SK-N-SH (cell line): ENCODE results near the gene ARHGEF3. TPM values are rescaled to one million over a fixed set of nuclear protein-coding genes. Genes with fewer than 3 reads are reported as not detected.

Experiments
- CTCF ChIA-PET: fragments of 300-600, 350-600 bp; formaldehyde crosslinking; extraction: SDS; loops from one replicate; lab custom pipeline; 2021; lab: Yijun Ruan, JAX
- POLR2A ChIA-PET: fragments of 350-600 bp; sonication (Branson Sonifier 250); formaldehyde crosslinking; extraction: SDS; loops from one replicate; lab custom pipeline; 2020; ENCODE audit warnings: antibody characterized with exemption, inconsistent platforms; lab: Yijun Ruan, JAX
- DNase-seq: peaks from one replicate; pipeline ENCODE4 v3.0.0; 2012
- H2AFZ ChIP-seq: fragments of 200-600 bp; sonication (generic); 2 replicates; pipeline ENCODE4 v1.8.1; 2016; ENCODE audit warnings: antibody characterized with exemption, mild to moderate bottlenecking, low read depth
- H3F3A ChIP-seq: fragments of 200-600 bp; sonication (generic); replicated peaks from 2 replicates; pipeline ENCODE3; 2016; ENCODE audit warnings: antibody characterized with exemption, mild to moderate bottlenecking; ENCODE audit not compliant: insufficient read depth
- H3K27ac ChIP-seq, 2 experiments: fragments of 200-500 bp in 1 of 2; fragments of 200-600 bp in 1 of 2; sonication (Bioruptor generic) in 1 of 2; sonication (generic), shearing (Covaris generic) in 1 of 2; 2 replicates each; pipeline versions ENCODE4 v1.5.1 to v1.6.1; 2014 to 2016; ENCODE audit warnings: low read depth in 2 of 2, inconsistent platforms in 1 of 2, low read length in 1 of 2, mild to moderate bottlenecking in 1 of 2, mixed read lengths in 1 of 2
- H3K27me3 ChIP-seq: fragments of 200-600 bp; sonication (generic), shearing (Covaris generic); 2 replicates; pipeline ENCODE4 v1.6.1; 2016; ENCODE audit warnings: mixed run types; ENCODE audit not compliant: insufficient read depth
- H3K36me3 ChIP-seq, 2 experiments: fragments of 200-500 bp in 1 of 2; fragments of 200-600 bp in 1 of 2; sonication (Bioruptor generic) in 1 of 2; sonication (generic) in 1 of 2; replicated peaks in 1 of 2; 2 replicates each; pipeline versions ENCODE3 to v1.5.1; 2014 to 2016; ENCODE audit warnings: low read length in 1 of 2, mild to moderate bottlenecking in 1 of 2; ENCODE audit not compliant: insufficient read depth in 2 of 2, control insufficient read depth in 1 of 2
- H3K4me1 ChIP-seq, 2 experiments: fragments of 200-500 bp in 1 of 2; fragments of 200-600 bp in 1 of 2; sonication (Bioruptor generic) in 1 of 2; sonication (generic), shearing (Covaris generic) in 1 of 2; 2 replicates each; pipeline versions ENCODE4 v1.5.1 to v1.6.1; 2014 to 2016; ENCODE audit warnings: low read depth in 1 of 2, low read length in 1 of 2, mixed run types in 1 of 2; ENCODE audit not compliant: insufficient read depth in 2 of 2, control insufficient read depth in 1 of 2
- H3K4me2 ChIP-seq: fragments of 200-600 bp; sonication (generic), shearing (Covaris generic); 2 replicates; pipeline ENCODE4 v1.6.1; 2017; ENCODE audit warnings: mixed run types
- H3K4me3 ChIP-seq, 2 experiments: fragments of 200-500 bp in 1 of 2; fragments of 200-600 bp in 1 of 2; sonication (Bioruptor generic) in 1 of 2; sonication (generic), shearing (Covaris generic) in 1 of 2; 2 replicates each; pipeline versions ENCODE4 v1.5.1 to v1.8.1; 2014 to 2016; ENCODE audit warnings: low read depth in 2 of 2, inconsistent platforms in 1 of 2, low read length in 1 of 2, mild to moderate bottlenecking in 1 of 2, mixed read lengths in 1 of 2, moderate library complexity in 1 of 2
- H3K79me2 ChIP-seq: fragments of 200-600 bp; sonication (generic); 2 replicates; pipeline ENCODE4 v1.8.1; 2017; ENCODE audit warnings: mild to moderate bottlenecking; ENCODE audit not compliant: insufficient read depth
- H3K9ac ChIP-seq: fragments of 200-600 bp; sonication (generic); 2 replicates; pipeline ENCODE4 v1.6.1; 2017; ENCODE audit warnings: mixed run types
- H3K9me2 ChIP-seq: fragments of 200-600 bp; sonication (generic); 2 replicates; pipeline ENCODE4 v1.6.1; 2017; ENCODE audit warnings: mixed run types
- H3K9me3 ChIP-seq: fragments of 200-600 bp; sonication (generic); 2 replicates; pipeline ENCODE4 v1.6.1; 2017; ENCODE audit warnings: mixed run types, mild to moderate bottlenecking, moderate library complexity
- H4K20me1 ChIP-seq: fragments of 200-600 bp; sonication (generic); 2 replicates; pipeline ENCODE4 v1.6.1; 2017; ENCODE audit warnings: mild to moderate bottlenecking, mixed run types; ENCODE audit not compliant: insufficient read depth
- CHD2 ChIP-seq: fragments of 150-350 bp; IDR thresholded peaks from 2 replicates; pipeline ENCODE4 v1.6.1; 2018; ENCODE audit warnings: low read length; ENCODE audit not compliant: partially characterized antibody
- EP300 ChIP-seq, 2 experiments: IDR thresholded peaks; 2 replicates each; pipeline versions ENCODE4 v1.4.0 to v1.6.1; 2012; ENCODE audit warnings: borderline replicate concordance in 1 of 2, low read depth in 1 of 2, low read length in 1 of 2
- FOXJ3 ChIP-seq: sonication (generic); formaldehyde crosslinking; IDR thresholded peaks from 2 replicates; pipeline ENCODE4 v1.5.1; 2020; ENCODE audit warnings: mild to moderate bottlenecking, missing genetic modification reagents
- FOXM1 ChIP-seq: IDR thresholded peaks from 2 replicates; pipeline ENCODE4 v1.4.0; 2012; ENCODE audit warnings: low read depth, mild to moderate bottlenecking
- GATA2 ChIP-seq: sonication (generic); formaldehyde crosslinking; IDR thresholded peaks from 2 replicates; pipeline ENCODE4 v1.5.0; 2020; ENCODE audit warnings: mild to moderate bottlenecking, missing genetic modification reagents
- MXI1 ChIP-seq: IDR thresholded peaks from 2 replicates; pipeline ENCODE4 v1.6.1; 2012; ENCODE audit warnings: mild to moderate bottlenecking, low read depth, low read length, improper control_type of control experiment
- NFIC ChIP-seq: IDR thresholded peaks from 2 replicates; pipeline ENCODE4 v1.4.0; 2012; ENCODE audit warnings: borderline replicate concordance
- NRF1 ChIP-seq: IDR thresholded peaks from 2 replicates; pipeline ENCODE4 v1.6.1; 2012; ENCODE audit warnings: low read depth, mild to moderate bottlenecking, low read length
- RFX5 ChIP-seq: IDR thresholded peaks from 2 replicates; pipeline ENCODE4 v1.6.1; 2012; ENCODE audit warnings: mild to moderate bottlenecking, improper control_type of control experiment, low read length
- RXRA ChIP-seq: IDR thresholded peaks from 2 replicates; pipeline ENCODE4 v1.4.0; 2012; ENCODE audit warnings: low read depth, mild to moderate bottlenecking, borderline replicate concordance
- SMC3 ChIP-seq: IDR thresholded peaks from 2 replicates; pipeline ENCODE4 v1.6.1; 2012; ENCODE audit warnings: low read depth, low read length, improper control_type of control experiment
- TAF1 ChIP-seq: IDR thresholded peaks from 2 replicates; pipeline ENCODE4 v1.6.1; 2012; ENCODE audit warnings: low read depth, mild to moderate bottlenecking, low read length, moderate library complexity, borderline replicate concordance
- TCF12 ChIP-seq: IDR thresholded peaks from 2 replicates; pipeline ENCODE4 v1.4.0; 2012
- TEAD4 ChIP-seq: IDR thresholded peaks from 2 replicates; pipeline ENCODE4 v1.4.0; 2012; ENCODE audit warnings: mild to moderate bottlenecking, borderline replicate concordance; ENCODE audit not compliant: insufficient read depth
- YY1 ChIP-seq: IDR thresholded peaks from 2 replicates; pipeline ENCODE4 v1.4.0; 2012; ENCODE audit warnings: low read depth, mild to moderate bottlenecking
- WGBS: methylation state at CpG from one replicate; pipeline ENCODE4 v1.1.6; 2017; ENCODE audit warnings: low lambda C conversion rate; 5-methylcytosine and 5-hydroxymethylcytosine counted together
- polyA plus RNA-seq, 3 experiments: library from polyadenylated mRNA; depleted of rRNA; stranded (reverse); fragments of >200 nt; gene quantifications; 2 replicates each; pipeline ENCODE4 v1.2.3, GENCODE V29; 2012
- TF ChIP-seq, protein P1 (sequence below): IDR thresholded peaks from 2 replicates; pipeline ENCODE4 v1.6.1; 2012; ENCODE audit warnings: mild to moderate bottlenecking, low read depth, low read length, moderate library complexity
- TF ChIP-seq, protein P2 (sequence below): fragments of 150-350 bp; IDR thresholded peaks from 2 replicates; pipeline ENCODE4 v1.6.1; 2016; ENCODE audit warnings: mild to moderate bottlenecking, low read depth, low read length
- TF ChIP-seq, protein P3 (sequence below): IDR thresholded peaks from 2 replicates; pipeline ENCODE4 v1.4.0; 2012; ENCODE audit warnings: low read depth
- TF ChIP-seq, protein P4 (sequence below): IDR thresholded peaks from 2 replicates; pipeline ENCODE4; 2012
- TF ChIP-seq, protein P5 (sequence below): fragments of 150-350 bp; IDR thresholded peaks from 2 replicates; pipeline ENCODE4 v1.6.1; 2017; ENCODE audit warnings: antibody characterized with exemption, low read length, low read depth, borderline replicate concordance

The ARHGEF3 gene
- polyA plus RNA-seq, 1 of the 3 experiments (the other 2 are of a cell fraction) = 5.9 TPM

DNA sequence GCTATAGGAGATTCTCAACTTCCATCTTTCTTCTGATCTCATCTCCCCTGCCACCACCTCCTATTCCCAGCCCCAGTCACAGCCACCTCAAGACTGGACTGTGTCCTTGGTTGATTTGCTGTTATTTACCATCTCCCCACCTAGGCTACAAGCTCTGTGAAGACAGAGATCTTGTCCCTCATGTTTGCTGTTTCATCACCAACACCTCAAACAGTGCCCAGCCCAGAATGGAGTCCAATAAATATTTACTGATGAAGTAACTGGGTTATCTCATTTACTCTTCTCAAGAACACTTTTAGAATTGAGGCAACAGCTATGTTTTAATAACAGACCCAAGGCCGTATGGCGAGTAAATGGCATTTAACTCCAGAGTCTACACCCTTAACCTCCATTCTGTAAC lies 29.1 kb upstream of the ARHGEF3 start:
- Histone ChIP-seq H3K79me2 (no peaks in the 10 kb centered on the region), H3K36me3 (no peaks in the 10 kb centered on the region), H3K9me2 (no peaks in the 10 kb centered on the region), H3K27me3 (no peaks in the 10 kb centered on the region), H3K4me2 (no peak overlapping the region), H4K20me1 (no peaks in the 10 kb centered on the region), H3K4me1 (no peaks in the 10 kb centered on the region), H3K27ac (no peak overlapping the region), H3F3A (no peaks in the 10 kb centered on the region), H3K9me3 (no peaks in the 10 kb centered on the region), H3K4me3 (no peak overlapping the region), H2AFZ (no peak overlapping the region), H3K9ac (no peak overlapping the region)
- no peak for DNase-seq
- CTCF ChIA-PET = interaction anchor here (1.3 kb wide), 1 partner anchor 13 kb away, joined by 3 read pairs; no protein-coding TSS in a partner anchor
- TF ChIP-seq, protein P1, sequence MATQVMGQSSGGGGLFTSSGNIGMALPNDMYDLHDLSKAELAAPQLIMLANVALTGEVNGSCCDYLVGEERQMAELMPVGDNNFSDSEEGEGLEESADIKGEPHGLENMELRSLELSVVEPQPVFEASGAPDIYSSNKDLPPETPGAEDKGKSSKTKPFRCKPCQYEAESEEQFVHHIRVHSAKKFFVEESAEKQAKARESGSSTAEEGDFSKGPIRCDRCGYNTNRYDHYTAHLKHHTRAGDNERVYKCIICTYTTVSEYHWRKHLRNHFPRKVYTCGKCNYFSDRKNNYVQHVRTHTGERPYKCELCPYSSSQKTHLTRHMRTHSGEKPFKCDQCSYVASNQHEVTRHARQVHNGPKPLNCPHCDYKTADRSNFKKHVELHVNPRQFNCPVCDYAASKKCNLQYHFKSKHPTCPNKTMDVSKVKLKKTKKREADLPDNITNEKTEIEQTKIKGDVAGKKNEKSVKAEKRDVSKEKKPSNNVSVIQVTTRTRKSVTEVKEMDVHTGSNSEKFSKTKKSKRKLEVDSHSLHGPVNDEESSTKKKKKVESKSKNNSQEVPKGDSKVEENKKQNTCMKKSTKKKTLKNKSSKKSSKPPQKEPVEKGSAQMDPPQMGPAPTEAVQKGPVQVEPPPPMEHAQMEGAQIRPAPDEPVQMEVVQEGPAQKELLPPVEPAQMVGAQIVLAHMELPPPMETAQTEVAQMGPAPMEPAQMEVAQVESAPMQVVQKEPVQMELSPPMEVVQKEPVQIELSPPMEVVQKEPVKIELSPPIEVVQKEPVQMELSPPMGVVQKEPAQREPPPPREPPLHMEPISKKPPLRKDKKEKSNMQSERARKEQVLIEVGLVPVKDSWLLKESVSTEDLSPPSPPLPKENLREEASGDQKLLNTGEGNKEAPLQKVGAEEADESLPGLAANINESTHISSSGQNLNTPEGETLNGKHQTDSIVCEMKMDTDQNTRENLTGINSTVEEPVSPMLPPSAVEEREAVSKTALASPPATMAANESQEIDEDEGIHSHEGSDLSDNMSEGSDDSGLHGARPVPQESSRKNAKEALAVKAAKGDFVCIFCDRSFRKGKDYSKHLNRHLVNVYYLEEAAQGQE = no peak
- TF ChIP-seq NFIC (no peak), FOXM1 (no peak), EP300 (IDR thresholded peaks at IDR 0.05; ENCODE audit: borderline replicate concordance in 1 of 2, low read depth in 1 of 2, low read length in 1 of 2) (no peak), FOXJ3 (CRISPR knock-in tag) (no peak), CHD2 (no peak), SMC3 (no peak), TAF1 (no peak), GATA2 (no peak), TEAD4 (no peak), YY1 (no peak), RFX5 (no peak), TCF12 (no peak), RXRA (no peak), NRF1 (no peak), MXI1 (no peak)
- TF ChIP-seq, protein P2, sequence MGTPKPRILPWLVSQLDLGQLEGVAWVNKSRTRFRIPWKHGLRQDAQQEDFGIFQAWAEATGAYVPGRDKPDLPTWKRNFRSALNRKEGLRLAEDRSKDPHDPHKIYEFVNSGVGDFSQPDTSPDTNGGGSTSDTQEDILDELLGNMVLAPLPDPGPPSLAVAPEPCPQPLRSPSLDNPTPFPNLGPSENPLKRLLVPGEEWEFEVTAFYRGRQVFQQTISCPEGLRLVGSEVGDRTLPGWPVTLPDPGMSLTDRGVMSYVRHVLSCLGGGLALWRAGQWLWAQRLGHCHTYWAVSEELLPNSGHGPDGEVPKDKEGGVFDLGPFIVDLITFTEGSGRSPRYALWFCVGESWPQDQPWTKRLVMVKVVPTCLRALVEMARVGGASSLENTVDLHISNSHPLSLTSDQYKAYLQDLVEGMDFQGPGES = no peak
- TF ChIP-seq, protein P3, sequence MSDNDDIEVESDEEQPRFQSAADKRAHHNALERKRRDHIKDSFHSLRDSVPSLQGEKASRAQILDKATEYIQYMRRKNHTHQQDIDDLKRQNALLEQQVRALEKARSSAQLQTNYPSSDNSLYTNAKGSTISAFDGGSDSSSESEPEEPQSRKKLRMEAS = no peak
- TF ChIP-seq, protein P4, sequence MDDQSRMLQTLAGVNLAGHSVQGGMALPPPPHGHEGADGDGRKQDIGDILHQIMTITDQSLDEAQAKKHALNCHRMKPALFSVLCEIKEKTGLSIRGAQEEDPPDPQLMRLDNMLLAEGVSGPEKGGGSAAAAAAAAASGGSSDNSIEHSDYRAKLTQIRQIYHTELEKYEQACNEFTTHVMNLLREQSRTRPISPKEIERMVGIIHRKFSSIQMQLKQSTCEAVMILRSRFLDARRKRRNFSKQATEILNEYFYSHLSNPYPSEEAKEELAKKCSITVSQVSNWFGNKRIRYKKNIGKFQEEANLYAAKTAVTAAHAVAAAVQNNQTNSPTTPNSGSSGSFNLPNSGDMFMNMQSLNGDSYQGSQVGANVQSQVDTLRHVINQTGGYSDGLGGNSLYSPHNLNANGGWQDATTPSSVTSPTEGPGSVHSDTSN = no peak
- TF ChIP-seq, protein P5, sequence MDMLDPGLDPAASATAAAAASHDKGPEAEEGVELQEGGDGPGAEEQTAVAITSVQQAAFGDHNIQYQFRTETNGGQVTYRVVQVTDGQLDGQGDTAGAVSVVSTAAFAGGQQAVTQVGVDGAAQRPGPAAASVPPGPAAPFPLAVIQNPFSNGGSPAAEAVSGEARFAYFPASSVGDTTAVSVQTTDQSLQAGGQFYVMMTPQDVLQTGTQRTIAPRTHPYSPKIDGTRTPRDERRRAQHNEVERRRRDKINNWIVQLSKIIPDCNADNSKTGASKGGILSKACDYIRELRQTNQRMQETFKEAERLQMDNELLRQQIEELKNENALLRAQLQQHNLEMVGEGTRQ = no peak
- POLR2A ChIA-PET = no interaction called here
- WGBS = 94% methylated on average over 2 of the region's 2 CpGs
